GM12892 (cell line): Measurements from ENCODE around the gene NCAN.

Experiments used
- DNase-seq: peaks from one replicate; pipeline ENCODE4 v3.0.0; 2011; ENCODE audit not compliant: insufficient read length
- FAIRE-seq: peaks from 2 replicates; lab custom pipeline; 2011; peaks lifted over from hg19 to GRCh38; lab: Jason Lieb, UNC
- POLR2A ChIP-seq: IDR thresholded peaks from 2 replicates; pipeline ENCODE4 v1.6.1; 2011; ENCODE audit warnings: low read depth, low read length, control low read depth
- POLR2AphosphoS5 ChIP-seq: IDR thresholded peaks from 2 replicates; pipeline ENCODE4 v1.6.1; 2011; ENCODE audit warnings: low read depth, low read length, control low read depth
- TAF1 ChIP-seq: IDR thresholded peaks from 2 replicates; pipeline ENCODE4 v1.6.1; 2011; ENCODE audit warnings: low read depth, mild to moderate bottlenecking, control low read depth, low read length, borderline replicate concordance

NCAN gene

GRCh38 chr19:19179548-19180441 lies 32.0 kb upstream of the NCAN start:
- FAIRE-seq, result no peak
- DNase-seq, result no peak
- TF ChIP-seq POLR2AphosphoS5 (no peak), POLR2A (no peak), TAF1 (no peak)

- FAIRE-seq (no peak), DNase-seq (no peak)
- no peak for TF ChIP-seq POLR2AphosphoS5
- TF ChIP-seq TAF1, result no peak
- TF ChIP-seq POLR2A, result no peak
These were observed 30.2 kb upstream of the NCAN start for GRCh38 chr19:19181488-19181998.

GRCh38 chr19:19185853-19186740 lies 25.7 kb upstream of the NCAN start:
- DNase-seq, result no peak

GRCh38 chr19:19186742-19187141 lies 25.0 kb upstream of the NCAN start:
- FAIRE-seq, result no peak
- DNase-seq, result no peak
- no peak for TF ChIP-seq POLR2AphosphoS5
- no peak for TF ChIP-seq TAF1
- no peak for TF ChIP-seq POLR2A

More at GRCh38 chr19:19185853-19186740, 25.7 kb upstream of the NCAN start:
- peak; percentile 48 for FAIRE-seq
- TF ChIP-seq POLR2A, result no peak
- no peak for TF ChIP-seq TAF1
- TF ChIP-seq POLR2AphosphoS5, result no peak

- FAIRE-seq, result no peak
- TF ChIP-seq POLR2A (no peak), POLR2AphosphoS5 (no peak), TAF1 (no peak)
- DNase-seq, result no peak
These were observed 20.0 kb upstream of the NCAN start for GRCh38 chr19:19191768-19192077.

GRCh38 chr19:19192078-19192882 lies 19.5 kb upstream of the NCAN start, which contains the start of the genes BORCS8 and RFXANK:
Gene BORCS8, minus strand, starts transcription at chr19:19192152. Its CDS starts 35 bp downstream, at chr19:19192117.
Gene RFXANK, plus strand, starts transcription at chr19:19192258. Its CDS starts 1,689 bp downstream, at chr19:19193947.
- peak; percentile 94 for TF ChIP-seq TAF1
- peak; percentile 82; the same call in 1 of the 2 replicates for TF ChIP-seq POLR2AphosphoS5
- TF ChIP-seq POLR2A, result peak; percentile 78
- FAIRE-seq (peak; percentile 99), DNase-seq (peak; percentile 96)

GRCh38 chr19:19192910-19193423 lies 18.8 kb upstream of the NCAN start:
- FAIRE-seq (no peak), DNase-seq (no peak)
- TF ChIP-seq POLR2AphosphoS5, result no peak
- no peak for TF ChIP-seq TAF1
- peak; percentile 36; the same call in 1 of the 2 replicates for TF ChIP-seq POLR2A

GRCh38 chr19:19193926-19194325 lies 17.8 kb upstream of the NCAN start:
- TF ChIP-seq TAF1 (no peak), POLR2AphosphoS5 (no peak), POLR2A (no peak)
- FAIRE-seq, result no peak
- no peak for DNase-seq

GRCh38 chr19:19201697-19202630 lies 9.8 kb upstream of the NCAN start:
- TF ChIP-seq POLR2A, result no peak
- no peak for DNase-seq
- no peak for FAIRE-seq

- no peak; the same call in 1 of the 2 replicates for TF ChIP-seq POLR2AphosphoS5
- 0 out of 2 replicates have a peak, but pooled peaks have one; percentile 12 for TF ChIP-seq POLR2A
- FAIRE-seq (peak; percentile 66), DNase-seq (no peak)
These were observed 9.1 kb upstream of the NCAN start for GRCh38 chr19:19202707-19203011.
